ENCODE data around the gene KRT3.

GRCh38 chr12:52790427-52791270 is 5.3 kb downstream of the KRT3 start:
- TF ChIP-seq CTCF (IDR thresholded peaks at IDR 0.05), result no peak
- no peak for TF ChIP-seq EP300 (IDR thresholded peaks at IDR 0.05)
- no peak for TF ChIP-seq POLR2AphosphoS5 (IDR thresholded peaks at IDR 0.05)
